HepG2 (cell line): Measurements from ENCODE around the gene SGIP1. TPM values are rescaled to one million over a fixed set of nuclear protein-coding genes. Genes with fewer than 3 reads are reported as not detected.

Source experiments
- ATAC-seq: fragments of 200-7000 bp; cut with Tn5 transposase; 3 replicates; pipeline ENCODE4 v1.9.1; 2020; ENCODE audit warnings: mild to moderate bottlenecking, moderate library complexity
- BruUV-seq: library from RNA; stranded (reverse); fragments of 400-500 nt; replicated peaks from 2 replicates; lab custom pipeline; 2021; lab: Mats Ljungman, UMichigan
- CTCF ChIA-PET: fragments of 300-600 bp; formaldehyde crosslinking; extraction: SDS; loops from one replicate; lab custom pipeline; 2021; ENCODE audit warnings: low total read pairs, inconsistent platforms, low intra/inter-chr PET ratio; lab: Yijun Ruan, JAX
- POLR2A ChIA-PET: fragments of 350-600 bp; sonication (Branson Sonifier 250); formaldehyde crosslinking; loops from one replicate; lab custom pipeline; 2020; ENCODE audit warnings: antibody characterized with exemption, inconsistent platforms; lab: Yijun Ruan, JAX
- DNase-seq: peaks from one replicate; pipeline ENCODE4 v3.0.0-alpha.2; 2015; ENCODE audit warnings: low spot score
- FAIRE-seq: peaks from 3 replicates; lab custom pipeline; 2011; peaks lifted over from hg19 to GRCh38; lab: Jason Lieb, UNC
- H2AFZ ChIP-seq: one replicate; pipeline ENCODE4 v1.6.1; 2011; ENCODE audit warnings: low read length, inconsistent platforms
- H3K27ac ChIP-seq: fragments of 300-600 bp; 3 replicates; pipeline ENCODE4 v1.8.0; 2011; ENCODE audit warnings: mixed run types, mild to moderate bottlenecking, mixed read lengths, low read length, inconsistent platforms; ENCODE audit not compliant: insufficient read depth; ENCODE audit errors: extremely low read length
- H3K27me3 ChIP-seq, 2 experiments: fragments of 200-600 bp in 1 of 2; 2 replicates in 1 of 2; 3 replicates in 1 of 2; pipeline versions ENCODE4 v1.6.0 to v1.8.0; 2011; ENCODE audit warnings: low read length in 2 of 2, mild to moderate bottlenecking in 2 of 2, moderate library complexity in 2 of 2, inconsistent platforms in 1 of 2; ENCODE audit not compliant: insufficient read depth in 2 of 2, control insufficient read depth in 1 of 2
- H3K36me3 ChIP-seq, 2 experiments: fragments of 200-600 bp in 1 of 2; replicated peaks in 1 of 2; 2 replicates in 1 of 2; 3 replicates in 1 of 2; pipeline versions ENCODE4 v1.5.1 to v1.8.0; 2011; ENCODE audit warnings: low read length in 2 of 2, inconsistent platforms in 1 of 2; ENCODE audit not compliant: insufficient read depth in 2 of 2, control insufficient read depth in 1 of 2
- H3K4me1 ChIP-seq: 2 replicates; pipeline ENCODE4 v1.5.1; 2012; ENCODE audit warnings: low read length, inconsistent platforms; ENCODE audit not compliant: insufficient read depth
- H3K4me2 ChIP-seq: 2 replicates; pipeline ENCODE4 v1.6.0; 2011; ENCODE audit warnings: low read depth, low read length, inconsistent platforms
- H3K4me3 ChIP-seq, 3 experiments: fragments of 200-600 bp in 1 of 3; sonication (generic), shearing (Covaris generic) in 1 of 3; replicated peaks in 1 of 3; 2 replicates each; pipeline ENCODE4 v1.5.1; 2011 to 2016; ENCODE audit warnings: low read length in 3 of 3, inconsistent platforms in 2 of 3, low read depth in 2 of 3, mild to moderate bottlenecking in 2 of 3, control low read depth in 1 of 3, mixed read lengths in 1 of 3; ENCODE audit not compliant: insufficient read depth in 1 of 3
- H3K79me2 ChIP-seq: one replicate; pipeline ENCODE4 v1.6.1; 2011; ENCODE audit warnings: low read length, inconsistent platforms; ENCODE audit not compliant: insufficient read depth
- H3K9ac ChIP-seq: 2 replicates; pipeline ENCODE4 v1.6.0; 2011; ENCODE audit warnings: mild to moderate bottlenecking, low read depth, low read length, inconsistent platforms; ENCODE audit not compliant: insufficient read depth
- H3K9me3 ChIP-seq: 2 replicates; pipeline ENCODE4 v1.5.1; 2012; ENCODE audit warnings: mild to moderate bottlenecking, low read length
- H4K20me1 ChIP-seq: 2 replicates; pipeline ENCODE4 v1.6.0; 2011; ENCODE audit warnings: inconsistent platforms, mild to moderate bottlenecking, low read length, moderate library complexity; ENCODE audit not compliant: insufficient read depth
- EEA1 ChIP-seq: sonication (generic); formaldehyde crosslinking; IDR thresholded peaks from 2 replicates; pipeline ENCODE4 v1.5.1; 2020; ENCODE audit warnings: mild to moderate bottlenecking, missing genetic modification reagents, borderline replicate concordance
- KAT2B ChIP-seq: fragments of 150-350 bp; IDR thresholded peaks from 2 replicates; pipeline ENCODE4 v1.6.1; 2014; ENCODE audit warnings: low read depth, low read length, borderline replicate concordance
- KLF6 ChIP-seq: IDR thresholded peaks from 2 replicates; pipeline ENCODE4 v1.8.0; 2016; ENCODE audit warnings: missing biosample characterization, missing genetic modification reagents
- MATR3 ChIP-seq: sonication (generic); formaldehyde crosslinking; IDR thresholded peaks from 2 replicates; pipeline ENCODE4 v1.4.0; 2020; ENCODE audit warnings: missing genetic modification reagents
- SMAD1 ChIP-seq: sonication (generic); formaldehyde crosslinking; IDR thresholded peaks from 2 replicates; pipeline ENCODE4 v1.4.0; 2020; ENCODE audit warnings: missing genetic modification reagents, low read depth, mild to moderate bottlenecking, borderline replicate concordance
- SRF ChIP-seq: IDR thresholded peaks from 2 replicates; pipeline ENCODE4 v1.6.1; 2011; ENCODE audit warnings: mild to moderate bottlenecking, low read depth, low read length, moderate library complexity
- SSRP1 ChIP-seq: IDR thresholded peaks from 2 replicates; pipeline ENCODE4 v1.6.1; 2016; ENCODE audit warnings: control low read depth
- ZEB1 ChIP-seq: IDR thresholded peaks from 2 replicates; pipeline ENCODE4 v1.6.1; 2012; ENCODE audit warnings: mild to moderate bottlenecking, low read depth, inconsistent platforms; ENCODE audit not compliant: insufficient replicate concordance
- ZFP36 ChIP-seq: fragments of 150-350 bp; IDR thresholded peaks from 2 replicates; pipeline ENCODE4 v1.6.1; 2018; ENCODE audit warnings: borderline replicate concordance, low read length, low read depth; ENCODE audit not compliant: partially characterized antibody
- ZNF121 ChIP-seq: sonication (generic); formaldehyde crosslinking; IDR thresholded peaks from 2 replicates; pipeline ENCODE4 v1.5.0; 2020; ENCODE audit warnings: mild to moderate bottlenecking, missing genetic modification reagents
- ZNF510 ChIP-seq: sonication (generic); formaldehyde crosslinking; IDR thresholded peaks from 2 replicates; pipeline ENCODE4 v1.4.0; 2020; ENCODE audit warnings: low read depth, mild to moderate bottlenecking, missing genetic modification reagents
- ZNF703 ChIP-seq: sonication (generic); formaldehyde crosslinking; IDR thresholded peaks from 2 replicates; pipeline ENCODE4 v1.5.1; 2020; ENCODE audit warnings: missing genetic modification reagents, mild to moderate bottlenecking, moderate library complexity, borderline replicate concordance
- WGBS: methylation state at CpG from one replicate; pipeline ENCODE4 v1.1.6; 2017; ENCODE audit warnings: low lambda C conversion rate; 5-methylcytosine and 5-hydroxymethylcytosine counted together
- in situ Hi-C: cut with HindIII; loops from 2 replicates; pipeline ENCODE4 v1.10.0; 2017; ENCODE audit warnings: low pct_unique_long_range_greater_than_20kb; ENCODE audit not compliant: extremely low pct_ligation_motif_present
- intact Hi-C: fragments of 100-400 bp; cut with micrococcal nuclease; formaldehyde crosslinking; loops from one replicate; pipeline ENCODE4 v1.10.0; 2022; ENCODE audit not compliant: unreplicated experiment
- polyA plus RNA-seq, 8 experiments: library from polyadenylated mRNA; depleted of rRNA in 3 of 8; stranded (reverse) in 7 of 8; unstranded in 1 of 8; fragments of >200 nt; fragmentation: Illumina TruSeq in 4 of 8; extraction: Trizol in 4 of 8; gene quantifications; 2 replicates each; pipeline versions ENCODE4 v1.2.1 to v1.2.3, GENCODE V29; 2011 to 2016; ENCODE audit warnings: low read depth in 4 of 8, missing spikeins in 1 of 8, mixed read lengths in 1 of 8; ENCODE audit not compliant: insufficient read depth in 1 of 8
- total RNA-seq, 5 experiments: library from RNA; depleted of rRNA; stranded (reverse); fragments of >200 nt; fragmentation: Illumina TruSeq; extraction: Trizol; gene quantifications; 2 replicates each; pipeline ENCODE4 v1.2.3, GENCODE V29; 2016; ENCODE audit warnings: low read depth in 1 of 5
- TF ChIP-seq, protein P1 (sequence below): sonication (generic); formaldehyde crosslinking; IDR thresholded peaks from 2 replicates; pipeline ENCODE4 v1.4.0; 2020; ENCODE audit warnings: missing genetic modification reagents, mild to moderate bottlenecking, borderline replicate concordance
- TF ChIP-seq, protein P2 (sequence below): sonication (generic); formaldehyde crosslinking; IDR thresholded peaks from 2 replicates; pipeline ENCODE4 v1.8.0; 2022; ENCODE audit warnings: mild to moderate bottlenecking, missing genetic modification reagents; ENCODE audit not compliant: insufficient replicate concordance
- TF ChIP-seq, protein P3 (sequence below): sonication (generic); formaldehyde crosslinking; conservative IDR thresholded peaks from 2 replicates; pipeline ENCODE4 v1.8.0; 2022; ENCODE audit warnings: mild to moderate bottlenecking, moderate library complexity, missing genetic modification reagents
- TF ChIP-seq, protein P4 (sequence below): IDR thresholded peaks from 2 replicates; pipeline ENCODE4 v1.6.1; 2012; ENCODE audit warnings: low read depth, low read length, improper control_type of control experiment

Gene SGIP1
- total and polyA plus RNA-seq, 2 of the 13 experiments (the other 11 are each of a cell fraction or from before 2014, with no cell fraction given) = not detected

DNA sequence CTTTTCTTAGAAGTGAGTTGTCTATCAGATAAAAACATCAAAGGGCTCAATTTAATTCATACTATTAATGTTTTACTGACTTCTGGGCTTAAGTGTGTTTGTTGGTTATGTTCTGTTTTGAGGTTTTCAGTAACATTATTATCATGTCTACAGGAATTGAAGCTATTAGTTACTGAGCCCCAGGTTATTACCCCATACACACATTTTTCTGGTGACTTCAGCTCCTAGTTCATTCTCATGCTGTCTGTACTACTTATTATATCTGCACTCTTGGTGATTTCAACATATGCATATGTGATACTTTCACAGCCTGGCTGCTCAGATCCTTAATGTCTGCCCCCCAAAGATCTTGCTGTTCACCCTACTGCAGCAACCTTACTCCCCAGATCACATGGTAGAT is 27.0 kb upstream of the SGIP1 start (continued):
- TF ChIP-seq, protein P1, sequence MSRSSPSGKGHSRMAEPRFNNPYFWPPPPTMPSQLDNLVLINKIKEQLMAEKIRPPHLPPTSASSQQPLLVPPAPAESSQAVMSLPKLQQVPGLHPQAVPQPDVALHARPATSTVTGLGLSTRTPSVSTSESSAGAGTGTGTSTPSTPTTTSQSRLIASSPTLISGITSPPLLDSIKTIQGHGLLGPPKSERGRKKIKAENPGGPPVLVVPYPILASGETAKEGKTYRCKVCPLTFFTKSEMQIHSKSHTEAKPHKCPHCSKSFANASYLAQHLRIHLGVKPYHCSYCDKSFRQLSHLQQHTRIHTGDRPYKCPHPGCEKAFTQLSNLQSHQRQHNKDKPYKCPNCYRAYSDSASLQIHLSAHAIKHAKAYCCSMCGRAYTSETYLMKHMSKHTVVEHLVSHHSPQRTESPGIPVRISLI (CRISPR knock-in tag) = no peak
- TF ChIP-seq ZEB1 = no peak
- TF ChIP-seq, protein P2, sequence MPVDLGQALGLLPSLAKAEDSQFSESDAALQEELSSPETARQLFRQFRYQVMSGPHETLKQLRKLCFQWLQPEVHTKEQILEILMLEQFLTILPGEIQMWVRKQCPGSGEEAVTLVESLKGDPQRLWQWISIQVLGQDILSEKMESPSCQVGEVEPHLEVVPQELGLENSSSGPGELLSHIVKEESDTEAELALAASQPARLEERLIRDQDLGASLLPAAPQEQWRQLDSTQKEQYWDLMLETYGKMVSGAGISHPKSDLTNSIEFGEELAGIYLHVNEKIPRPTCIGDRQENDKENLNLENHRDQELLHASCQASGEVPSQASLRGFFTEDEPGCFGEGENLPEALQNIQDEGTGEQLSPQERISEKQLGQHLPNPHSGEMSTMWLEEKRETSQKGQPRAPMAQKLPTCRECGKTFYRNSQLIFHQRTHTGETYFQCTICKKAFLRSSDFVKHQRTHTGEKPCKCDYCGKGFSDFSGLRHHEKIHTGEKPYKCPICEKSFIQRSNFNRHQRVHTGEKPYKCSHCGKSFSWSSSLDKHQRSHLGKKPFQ (CRISPR knock-in tag) = no peak
- no peak for TF ChIP-seq KLF6 (CRISPR knock-in tag)

DNA sequence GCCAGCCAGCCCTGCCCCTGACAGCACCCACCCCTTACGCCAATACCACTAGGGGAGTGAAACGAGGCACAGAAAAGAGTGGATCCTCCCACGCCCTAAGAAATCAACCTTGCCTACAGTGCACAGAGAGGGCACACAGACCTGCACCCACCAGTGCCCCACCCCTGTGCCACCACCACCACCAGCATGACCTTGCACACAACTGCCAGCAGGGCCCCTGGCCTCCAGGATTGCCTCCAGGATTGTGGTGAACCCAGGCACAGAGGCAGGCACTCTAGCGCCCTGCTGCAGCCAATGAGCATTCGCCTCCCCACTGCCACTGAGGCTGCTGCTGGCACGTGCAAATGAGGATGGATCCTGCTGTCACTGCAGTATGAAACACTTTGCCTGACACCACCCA is 23.5 kb upstream of the SGIP1 start:
- FAIRE-seq (no peak), DNase-seq (no peak), ATAC-seq (no peak)
- H4K20me1 ChIP-seq = no peaks in the 10 kb centered on the region
- H2AFZ ChIP-seq = no peak overlapping the region
- H3K79me2 ChIP-seq = no peaks in the 10 kb centered on the region
- no peak overlapping the region for H3K4me2 ChIP-seq
- H3K27me3 ChIP-seq = no peaks in the 10 kb centered on the region
- H3K36me3 ChIP-seq = no peaks in the 10 kb centered on the region
- BruUV-seq = no TSS peak
- H3K9ac ChIP-seq = no peak overlapping the region
- in situ Hi-C loops (no loop called here), intact Hi-C loops (no loop called here)
- CTCF ChIA-PET = no interaction called here
- H3K4me1 ChIP-seq = no peaks in the 10 kb centered on the region
- no peak overlapping the region for H3K4me3 ChIP-seq
- H3K9me3 ChIP-seq = no peaks in the 10 kb centered on the region
- TF ChIP-seq KAT2B = no peak
- TF ChIP-seq ZNF510 (CRISPR knock-in tag) = no peak
- TF ChIP-seq MATR3 (CRISPR knock-in tag) = no peak
- TF ChIP-seq ZFP36 = no peak
- TF ChIP-seq ZNF703 (CRISPR knock-in tag) = no peak
- no peak for TF ChIP-seq EEA1 (CRISPR knock-in tag)
- TF ChIP-seq ZNF121 (CRISPR knock-in tag) = no peak
- no peak for TF ChIP-seq SRF
- TF ChIP-seq SMAD1 = no peak
- no peak for TF ChIP-seq SSRP1 (CRISPR knock-in tag)
- TF ChIP-seq, protein P3, sequence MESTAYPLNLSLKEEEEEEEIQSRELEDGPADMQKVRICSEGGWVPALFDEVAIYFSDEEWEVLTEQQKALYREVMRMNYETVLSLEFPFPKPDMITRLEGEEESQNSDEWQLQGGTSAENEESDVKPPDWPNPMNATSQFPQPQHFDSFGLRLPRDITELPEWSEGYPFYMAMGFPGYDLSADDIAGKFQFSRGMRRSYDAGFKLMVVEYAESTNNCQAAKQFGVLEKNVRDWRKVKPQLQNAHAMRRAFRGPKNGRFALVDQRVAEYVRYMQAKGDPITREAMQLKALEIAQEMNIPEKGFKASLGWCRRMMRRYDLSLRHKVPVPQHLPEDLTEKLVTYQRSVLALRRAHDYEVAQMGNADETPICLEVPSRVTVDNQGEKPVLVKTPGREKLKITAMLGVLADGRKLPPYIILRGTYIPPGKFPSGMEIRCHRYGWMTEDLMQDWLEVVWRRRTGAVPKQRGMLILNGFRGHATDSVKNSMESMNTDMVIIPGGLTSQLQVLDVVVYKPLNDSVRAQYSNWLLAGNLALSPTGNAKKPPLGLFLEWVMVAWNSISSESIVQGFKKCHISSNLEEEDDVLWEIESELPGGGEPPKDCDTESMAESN (CRISPR knock-in tag) = no peak
- TF ChIP-seq, protein P4, sequence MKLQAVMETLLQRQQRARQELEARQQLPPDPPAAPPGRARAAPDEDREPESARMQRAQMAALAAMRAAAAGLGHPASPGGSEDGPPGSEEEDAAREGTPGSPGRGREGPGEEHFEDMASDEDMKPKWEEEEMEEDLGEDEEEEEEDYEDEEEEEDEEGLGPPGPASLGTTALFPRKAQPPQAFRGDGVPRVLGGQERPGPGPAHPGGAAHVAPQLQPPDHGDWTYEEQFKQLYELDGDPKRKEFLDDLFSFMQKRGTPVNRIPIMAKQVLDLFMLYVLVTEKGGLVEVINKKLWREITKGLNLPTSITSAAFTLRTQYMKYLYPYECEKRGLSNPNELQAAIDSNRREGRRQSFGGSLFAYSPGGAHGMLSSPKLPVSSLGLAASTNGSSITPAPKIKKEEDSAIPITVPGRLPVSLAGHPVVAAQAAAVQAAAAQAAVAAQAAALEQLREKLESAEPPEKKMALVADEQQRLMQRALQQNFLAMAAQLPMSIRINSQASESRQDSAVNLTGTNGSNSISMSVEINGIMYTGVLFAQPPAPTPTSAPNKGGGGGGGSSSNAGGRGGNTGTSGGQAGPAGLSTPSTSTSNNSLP = no peak
- POLR2A ChIA-PET = no interaction called here
- WGBS = 0% methylated on average over 1 of the region's 6 CpGs
- no peak overlapping the region for H3K27ac ChIP-seq
